Thymus (tissue), 11 donors: ENCODE results near the gene SCARF1. TPM values are rescaled to one million over a fixed set of nuclear protein-coding genes. Genes with fewer than 3 reads are reported as not detected.

ENCODE experiments used
- DNase-seq, 9 donors: peaks; one replicate each; pipeline ENCODE4 v3.0.0-alpha.2; 2013; ENCODE audit warnings: low spot score in 9 of 9, low read depth in 6 of 9, missing footprints in 1 of 9
- H3K27ac ChIP-seq, 2 donors: one replicate each; pipeline ENCODE4 v1.5.1; 2013; ENCODE audit warnings: control low read depth in 1 of 2, low read depth in 1 of 2, low read length in 1 of 2, mild to moderate bottlenecking in 1 of 2, moderate library complexity in 1 of 2
- H3K27me3 ChIP-seq, 2 donors: one replicate each; pipeline ENCODE4 v1.5.1; 2013; ENCODE audit warnings: low read length in 1 of 2; ENCODE audit not compliant: control insufficient read depth in 2 of 2, insufficient read depth in 1 of 2
- H3K36me3 ChIP-seq, 2 donors: one replicate each; pipeline ENCODE4 v1.5.1; 2013; ENCODE audit warnings: low read length in 1 of 2, mild to moderate bottlenecking in 1 of 2, moderate library complexity in 1 of 2; ENCODE audit not compliant: control insufficient read depth in 2 of 2, insufficient read depth in 2 of 2
- H3K4me1 ChIP-seq, 2 donors: one replicate each; pipeline ENCODE4 v1.5.1; 2013; ENCODE audit warnings: low read length in 2 of 2; ENCODE audit not compliant: control insufficient read depth in 2 of 2, insufficient read depth in 2 of 2
- H3K4me3 ChIP-seq, 2 donors: one replicate each; pipeline ENCODE4 v1.5.1; 2013; ENCODE audit warnings: low read length in 2 of 2, control low read depth in 1 of 2, mild to moderate bottlenecking in 1 of 2
- H3K9me3 ChIP-seq, 2 donors: one replicate each; pipeline ENCODE4 v1.5.1; 2013; ENCODE audit warnings: low read length in 1 of 2, mild to moderate bottlenecking in 1 of 2; ENCODE audit not compliant: control insufficient read depth in 2 of 2, insufficient read depth in 1 of 2
- WGBS: extraction: QIAGEN DNeasy Blood & Tissue Kit; methylation state at CpG from one replicate; pipeline ENCODE4 v1.1.7; 2013; 5-methylcytosine and 5-hydroxymethylcytosine counted together
- polyA plus RNA-seq: library from polyadenylated mRNA; stranded (reverse); fragments of 200-250 nt; gene quantifications from one replicate; pipeline ENCODE4 v1.2.3, GENCODE V29; 2013
- total RNA-seq: library from RNA; stranded (reverse); fragments of 120-200 nt; gene quantifications from one replicate; pipeline ENCODE4 v1.2.4, GENCODE V29; 2013
- donor health status: healthy.

Gene SCARF1
- total and polyA plus RNA-seq, 2 donors, result 4.2 to 5.8 TPM

- DNase-seq, result no peak
- no peak overlapping the region for H3K27ac ChIP-seq
- H3K4me3 ChIP-seq, result no peak overlapping the region
- peaks cover 7 to 17% of the 10 kb centered on the region in 2 donors for H3K9me3 ChIP-seq
- H3K36me3 ChIP-seq, result peaks cover 9 to 22% of the 10 kb centered on the region in 2 donors
- WGBS, result 96% methylated on average over 14 of the region's 14 CpGs
- no peaks in the 10 kb centered on the region for H3K27me3 ChIP-seq
- H3K4me1 ChIP-seq, result peaks cover 14 to 32% of the 10 kb centered on the region in 2 donors
Observed at GRCh38 chr17:1597861-1598342, 47.6 kb downstream of the SCARF1 start.

- DNase-seq, result no peak
Observed at GRCh38 chr17:1593630-1593931, 52.0 kb downstream of the SCARF1 start.

GRCh38 chr17:1592751-1593629 is 52.5 kb downstream of the SCARF1 start:
- H3K27ac ChIP-seq, result peak overlapping the region; percentile 54 to 83
- peaks cover 0 to 6% of the 10 kb centered on the region in 2 donors for H3K9me3 ChIP-seq
- WGBS, result 7% methylated on average over 25 of the region's 25 CpGs
- no peaks in the 10 kb centered on the region for H3K27me3 ChIP-seq
- H3K4me3 ChIP-seq, result peak overlapping the region; percentile 3 to 6
- peak; percentile 49 to 90 (median 67) for DNase-seq
- H3K36me3 ChIP-seq, result peaks cover 19 to 23% of the 10 kb centered on the region in 2 donors
- peaks cover 22 to 75% of the 10 kb centered on the region in 2 donors for H3K4me1 ChIP-seq

More at GRCh38 chr17:1593630-1593931, 52.0 kb downstream of the SCARF1 start:
- H3K4me3 ChIP-seq, result no peak overlapping the region
- WGBS, result 89% methylated on average over 5 of the region's 5 CpGs
- no peaks in the 10 kb centered on the region for H3K27me3 ChIP-seq
- peaks cover 0 to 6% of the 10 kb centered on the region in 2 donors for H3K9me3 ChIP-seq
- peaks cover 18 to 26% of the 10 kb centered on the region in 2 donors for H3K36me3 ChIP-seq
- H3K27ac ChIP-seq, result peak overlapping the region in 1 of 2 donors; percentile 83
- H3K4me1 ChIP-seq, result peaks cover 22 to 69% of the 10 kb centered on the region in 2 donors

GRCh38 chr17:1591474-1592090 is 54.0 kb downstream of the SCARF1 start:
- peak overlapping the region in 1 of 2 donors; percentile 47 for H3K27ac ChIP-seq
- H3K4me1 ChIP-seq, result peaks cover 25 to 89% of the 10 kb centered on the region in 2 donors
- H3K4me3 ChIP-seq, result no peak overlapping the region
- 88% methylated on average over 40 of the region's 40 CpGs for WGBS
- no peak for DNase-seq
- peaks cover 21 to 28% of the 10 kb centered on the region in 2 donors for H3K36me3 ChIP-seq
- peaks cover 0 to 6% of the 10 kb centered on the region in 2 donors for H3K9me3 ChIP-seq
- no peaks in the 10 kb centered on the region for H3K27me3 ChIP-seq

GRCh38 chr17:1590747-1591473 is 54.6 kb downstream of the SCARF1 start:
- WGBS, result 90% methylated on average over 38 of the region's 38 CpGs
- H3K4me3 ChIP-seq, result no peak overlapping the region
- H3K9me3 ChIP-seq, result peaks cover 0 to 6% of the 10 kb centered on the region in 2 donors
- no peaks in the 10 kb centered on the region for H3K27me3 ChIP-seq
- DNase-seq, result no peak
- no peak overlapping the region for H3K27ac ChIP-seq
- peaks cover 25 to 89% of the 10 kb centered on the region in 2 donors for H3K4me1 ChIP-seq
- H3K36me3 ChIP-seq, result peaks cover 21 to 33% of the 10 kb centered on the region in 2 donors

GRCh38 chr17:1590029-1590746 is 55.3 kb downstream of the SCARF1 start:
- H3K27me3 ChIP-seq, result no peaks in the 10 kb centered on the region
- no peak overlapping the region for H3K4me3 ChIP-seq
- peak overlapping the region in 1 of 2 donors; percentile 36 for H3K27ac ChIP-seq
- H3K36me3 ChIP-seq, result peaks cover 23 to 40% of the 10 kb centered on the region in 2 donors
- DNase-seq, result no peak
- peaks cover 25 to 85% of the 10 kb centered on the region in 2 donors for H3K4me1 ChIP-seq
- 87% methylated on average over 19 of the region's 19 CpGs for WGBS
- peaks cover 0 to 6% of the 10 kb centered on the region in 2 donors for H3K9me3 ChIP-seq

GRCh38 chr17:1588821-1589585 is 56.5 kb downstream of the SCARF1 start:
- Histone ChIP-seq H3K36me3 (peaks cover 27 to 49% of the 10 kb centered on the region in 2 donors), H3K4me3 (no peak overlapping the region), H3K27me3 (no peaks in the 10 kb centered on the region), H3K27ac (peak overlapping the region; percentile 26 to 32), H3K9me3 (peaks cover 0 to 6% of the 10 kb centered on the region in 2 donors), H3K4me1 (peaks cover 22 to 76% of the 10 kb centered on the region in 2 donors)
- 93% methylated on average over 33 of the region's 33 CpGs for WGBS
- DNase-seq, result no peak

GRCh38 chr17:1584167-1584566 is 61.4 kb downstream of the SCARF1 start:
- no peaks in the 10 kb centered on the region for H3K27me3 ChIP-seq
- DNase-seq, result no peak
- H3K27ac ChIP-seq, result no peak overlapping the region
- H3K9me3 ChIP-seq, result peaks cover 0 to 2% of the 10 kb centered on the region in 2 donors
- H3K4me1 ChIP-seq, result peaks cover 3 to 42% of the 10 kb centered on the region in 2 donors
- no peak overlapping the region for H3K4me3 ChIP-seq
- H3K36me3 ChIP-seq, result peaks cover 23 to 46% of the 10 kb centered on the region in 2 donors
- WGBS, result 98% methylated on average over 14 of the region's 14 CpGs
